DOHH2 (cell line): ENCODE results near the gene IL34.
"Not testable (repeated sequence)": the region's sequence is repeated elsewhere in the genome, so short reads cannot be mapped to it uniquely, and the experiment has no call there.

ENCODE experiments used
- H3F3A ChIP-seq: fragments of 200-600 bp; sonication (generic), shearing (Covaris generic); 2 replicates; pipeline ENCODE4 v1.6.0; 2016; ENCODE audit warnings: antibody characterized with exemption, mild to moderate bottlenecking; ENCODE audit not compliant: control insufficient read depth, insufficient read depth
- H3K27ac ChIP-seq: fragments of 200-600 bp; sonication (generic); 2 replicates; pipeline ENCODE4 v1.5.1; 2014; ENCODE audit warnings: low read depth, mild to moderate bottlenecking, low read length, moderate library complexity
- H3K27me3 ChIP-seq: fragments of 200-600 bp; sonication (generic); 2 replicates; pipeline ENCODE4 v1.6.1; 2014; ENCODE audit warnings: mild to moderate bottlenecking, low read length, mixed read lengths; ENCODE audit not compliant: control insufficient read depth
- H3K36me3 ChIP-seq: fragments of 200-600 bp; sonication (generic); 2 replicates; pipeline ENCODE4 v1.6.1; 2014; ENCODE audit warnings: mild to moderate bottlenecking, low read length, moderate library complexity, mixed read lengths; ENCODE audit not compliant: control insufficient read depth
- H3K4me1 ChIP-seq: fragments of 200-600 bp; sonication (generic); 2 replicates; pipeline ENCODE4 v1.6.1; 2014; ENCODE audit warnings: mild to moderate bottlenecking, low read length, mixed read lengths; ENCODE audit not compliant: control insufficient read depth
- H3K4me2 ChIP-seq: fragments of 200-600 bp; sonication (generic); 2 replicates; pipeline ENCODE4 v1.6.0; 2014; ENCODE audit warnings: mild to moderate bottlenecking, low read length, moderate library complexity
- H3K4me3 ChIP-seq: fragments of 200-600 bp; sonication (generic); 2 replicates; pipeline ENCODE4 v1.5.1; 2014; ENCODE audit warnings: mild to moderate bottlenecking, low read length, mixed read lengths
- H3K79me2 ChIP-seq: fragments of 200-600 bp; sonication (generic); 2 replicates; pipeline ENCODE4 v1.6.1; 2014; ENCODE audit warnings: mild to moderate bottlenecking, low read length, mixed read lengths; ENCODE audit not compliant: control insufficient read depth
- H3K9me2 ChIP-seq: fragments of 200-600 bp; sonication (generic); replicated peaks from 2 replicates; pipeline ENCODE4 v1.6.1; 2014; ENCODE audit warnings: mild to moderate bottlenecking, low read length, mixed read lengths; ENCODE audit not compliant: control insufficient read depth
- H3K9me3 ChIP-seq: fragments of 200-600 bp; sonication (generic); 2 replicates; pipeline ENCODE4 v1.6.1; 2014; ENCODE audit warnings: antibody characterized with exemption, low read length, mixed read lengths; ENCODE audit not compliant: control insufficient read depth, insufficient read depth
- H4K20me1 ChIP-seq: fragments of 200-600 bp; sonication (generic); 2 replicates; pipeline ENCODE4 v1.6.0; 2014; ENCODE audit warnings: low read depth, mild to moderate bottlenecking, antibody characterized with exemption, low read length, moderate library complexity; ENCODE audit not compliant: control insufficient read depth, insufficient read depth
- CTCF ChIP-seq: fragments of 200-600 bp; sonication (generic); IDR thresholded peaks from one replicate; pipeline ENCODE4 v1.5.1; 2014; ENCODE audit warnings: antibody characterized with exemption, mild to moderate bottlenecking, low read depth, low read length; ENCODE audit not compliant: poor library complexity, severe bottlenecking
- EZH2phosphoT487 ChIP-seq: fragments of 200-600 bp; sonication (generic); IDR thresholded peaks from 2 replicates; pipeline ENCODE4 v1.6.1; 2017; ENCODE audit warnings: borderline replicate concordance, mild to moderate bottlenecking, antibody characterized with exemption, low read length, moderate library complexity, mixed read lengths

The IL34 gene

GRCh38 chr16:70670175-70670574, 23.8 kb downstream of the IL34 start:
- no peak overlapping the region for H3K4me3 ChIP-seq
- H3K36me3 ChIP-seq = no peaks in the 10 kb centered on the region
- no peak overlapping the region for H3K4me2 ChIP-seq
- no peaks in the 10 kb centered on the region for H3K27me3 ChIP-seq
- no peaks in the 10 kb centered on the region for H3F3A ChIP-seq
- no peaks in the 10 kb centered on the region for H3K4me1 ChIP-seq
- no peak overlapping the region for H3K27ac ChIP-seq
- no peaks in the 10 kb centered on the region for H3K9me2 ChIP-seq
- no peaks in the 10 kb centered on the region for H4K20me1 ChIP-seq
- no peaks in the 10 kb centered on the region for H3K9me3 ChIP-seq
- no peaks in the 10 kb centered on the region for H3K79me2 ChIP-seq
- TF ChIP-seq EZH2phosphoT487 = no peak
- no peak for TF ChIP-seq CTCF

GRCh38 chr16:70670938-70671337, 24.6 kb downstream of the IL34 start:
- not testable (repeated sequence) for H3K79me2 ChIP-seq, H3K4me2 ChIP-seq, H3F3A ChIP-seq, H4K20me1 ChIP-seq, H3K4me3 ChIP-seq, H3K4me1 ChIP-seq, H3K27me3 ChIP-seq, H3K27ac ChIP-seq, H3K9me3 ChIP-seq, H3K9me2 ChIP-seq, H3K36me3 ChIP-seq

DNA sequence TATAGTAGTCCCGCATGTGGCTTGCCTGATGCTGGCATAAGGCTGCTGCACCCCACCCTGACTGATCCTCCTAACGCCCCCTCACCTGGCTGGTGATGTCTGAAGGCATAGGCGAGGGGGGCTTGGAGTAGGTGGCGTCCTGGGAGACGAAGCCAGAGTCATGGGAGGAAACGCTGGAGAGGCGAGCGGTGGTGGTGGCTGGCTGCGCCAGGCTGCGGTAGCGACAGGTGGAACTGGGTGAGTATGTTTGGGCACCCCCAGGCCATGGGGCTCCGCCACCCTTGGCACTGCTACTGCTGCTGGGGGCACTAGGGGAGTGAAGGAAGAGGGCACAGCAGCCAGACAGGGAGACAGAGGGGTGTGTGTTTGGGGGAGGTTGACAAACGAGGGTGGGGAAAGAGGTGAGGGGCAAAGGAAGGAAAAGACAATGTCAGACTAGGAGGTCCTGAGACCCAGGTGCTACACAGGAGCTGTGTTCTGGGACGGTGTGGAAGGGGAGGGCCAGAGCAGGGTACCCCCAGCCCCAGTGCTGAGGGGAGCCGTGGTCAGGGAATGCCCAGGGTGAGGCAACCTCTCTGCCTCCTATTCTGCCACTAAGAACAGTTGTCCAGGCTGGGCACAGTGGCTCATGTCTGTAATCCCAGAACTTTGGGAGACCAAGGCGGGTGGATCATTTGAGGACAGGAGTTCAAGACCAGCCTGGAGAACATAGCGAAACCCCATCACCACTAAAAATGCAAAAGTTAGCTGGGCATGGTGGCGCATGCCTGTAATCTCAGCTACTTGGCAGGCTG, 28.1 kb downstream of the IL34 start:
- no peaks in the 10 kb centered on the region for H4K20me1 ChIP-seq
- no peaks in the 10 kb centered on the region for H3K36me3 ChIP-seq
- no peaks in the 10 kb centered on the region for H3K79me2 ChIP-seq
- no peak overlapping the region for H3K4me2 ChIP-seq
- no peaks in the 10 kb centered on the region for H3F3A ChIP-seq
- no peak overlapping the region for H3K4me3 ChIP-seq
- no peak overlapping the region for H3K27ac ChIP-seq
- no peaks in the 10 kb centered on the region for H3K9me3 ChIP-seq
- no peaks in the 10 kb centered on the region for H3K9me2 ChIP-seq
- no peaks in the 10 kb centered on the region for H3K27me3 ChIP-seq
- H3K4me1 ChIP-seq = no peaks in the 10 kb centered on the region
- no peak for TF ChIP-seq CTCF
- TF ChIP-seq EZH2phosphoT487 = no peak

DNA sequence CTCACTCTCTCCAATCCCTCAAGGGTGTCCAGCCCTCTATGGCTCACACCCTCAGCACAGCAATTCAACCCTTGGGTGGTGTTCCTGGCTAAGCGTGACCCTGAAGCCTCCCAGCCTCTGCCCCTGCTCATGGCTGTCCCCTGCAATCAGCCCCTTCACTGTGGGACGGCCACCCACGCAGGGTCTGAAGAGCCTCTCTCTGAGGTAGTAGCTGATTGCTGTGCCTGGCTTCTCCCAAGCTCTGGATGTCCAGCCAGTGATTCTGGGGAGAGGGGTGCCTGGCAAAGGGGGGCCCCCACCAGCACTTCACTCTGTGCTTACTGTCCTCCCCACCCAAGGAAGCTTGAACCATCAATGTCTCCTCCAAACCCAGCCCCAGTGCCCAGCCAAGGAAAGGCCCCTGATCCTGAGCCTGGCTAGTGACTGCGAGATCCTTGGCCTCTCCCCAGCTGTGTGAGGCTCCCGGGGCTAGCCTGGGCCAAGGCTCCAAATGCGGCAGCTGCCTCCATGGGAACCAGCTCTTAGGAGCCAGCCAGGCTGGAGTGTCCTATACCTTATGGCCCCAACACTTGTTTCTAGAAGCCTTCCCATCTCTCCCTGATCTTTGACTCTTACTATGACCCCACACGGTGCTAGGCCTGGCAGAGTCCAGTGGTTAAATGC, 29.6 kb downstream of the IL34 start:
- Histone ChIP-seq H3K9me3 (no peaks in the 10 kb centered on the region), H3K27me3 (no peaks in the 10 kb centered on the region), H4K20me1 (no peaks in the 10 kb centered on the region), H3K27ac (no peak overlapping the region), H3F3A (no peaks in the 10 kb centered on the region), H3K4me3 (no peak overlapping the region), H3K36me3 (no peaks in the 10 kb centered on the region), H3K4me1 (no peaks in the 10 kb centered on the region), H3K9me2 (no peaks in the 10 kb centered on the region), H3K79me2 (no peaks in the 10 kb centered on the region), H3K4me2 (no peak overlapping the region)
- TF ChIP-seq CTCF = no peak
- no peak for TF ChIP-seq EZH2phosphoT487
